H1 (cell line): ENCODE results near the gene DBX2. TPM values are rescaled to one million over a fixed set of nuclear protein-coding genes. Genes with fewer than 3 reads are reported as not detected.

Experiments
- ASH2L ChIP-seq: fragments of 200-600, 300-600 bp; sonication (generic); IDR thresholded peaks from one replicate; pipeline ENCODE4 v1.7.1; 2017; ENCODE audit warnings: low read length
- EZH2 ChIP-seq: fragments of 200-600 bp; sonication (generic); IDR thresholded peaks from 2 replicates; pipeline ENCODE4 v1.7.1; 2012; ENCODE audit warnings: low read depth, mild to moderate bottlenecking, moderate library complexity, low read length, inconsistent platforms; ENCODE audit not compliant: severe bottlenecking
- HDAC2 ChIP-seq, 2 experiments: fragments of 300-600 bp in 1 of 2; sonication (generic) in 1 of 2; IDR thresholded peaks; 2 replicates each; pipeline ENCODE4 v1.6.1; 2011 to 2012; ENCODE audit warnings: low read depth in 2 of 2, low read length in 2 of 2, mild to moderate bottlenecking in 2 of 2, moderate library complexity in 2 of 2, borderline replicate concordance in 1 of 2, inconsistent platforms in 1 of 2
- RBBP5 ChIP-seq: IDR thresholded peaks from 2 replicates; pipeline ENCODE4 v1.7.1; 2012; ENCODE audit warnings: low read depth, mild to moderate bottlenecking, inconsistent platforms, low read length, moderate library complexity, borderline replicate concordance
- SIN3A ChIP-seq, 2 experiments: IDR thresholded peaks in 1 of 2; conservative IDR thresholded peaks in 1 of 2; 2 replicates each; pipeline ENCODE4 v1.6.1; 2011 to 2012; ENCODE audit warnings: low read length in 2 of 2, improper control_type of control experiment in 1 of 2, low read depth in 1 of 2, mild to moderate bottlenecking in 1 of 2
- TAF1 ChIP-seq: IDR thresholded peaks from 2 replicates; pipeline ENCODE4 v1.6.1; 2011; ENCODE audit warnings: mild to moderate bottlenecking, low read depth, low read length
- polyA plus RNA-seq, 7 experiments: library from polyadenylated mRNA; depleted of rRNA in 3 of 7; stranded (reverse) in 5 of 7; unstranded in 2 of 7; fragments of >200 nt in 5 of 7; fragments of 200-250 nt in 2 of 7; gene quantifications; 1 replicate in 5 of 7; 2 replicates in 1 of 7; 4 replicates in 1 of 7; pipeline versions ENCODE4 v1.2.1 to v1.2.3, GENCODE V29; 2011 to 2013; ENCODE audit warnings: missing spikeins in 2 of 7, mixed read lengths in 2 of 7
- total RNA-seq: library from RNA; stranded (reverse); fragmentation: NEBNext Ultra II Directional; extraction: Animal tissue kit (Norgen Biotek cat#: 25700); gene quantifications from 2 replicates; pipeline ENCODE4 v1.2.1, GENCODE V29; 2021

Gene DBX2
- total and polyA plus RNA-seq, 2 of the 8 experiments (the other 6 are each of a cell fraction or from before 2014, with no cell fraction given) = 0.06 TPM; not detected in 1

DNA sequence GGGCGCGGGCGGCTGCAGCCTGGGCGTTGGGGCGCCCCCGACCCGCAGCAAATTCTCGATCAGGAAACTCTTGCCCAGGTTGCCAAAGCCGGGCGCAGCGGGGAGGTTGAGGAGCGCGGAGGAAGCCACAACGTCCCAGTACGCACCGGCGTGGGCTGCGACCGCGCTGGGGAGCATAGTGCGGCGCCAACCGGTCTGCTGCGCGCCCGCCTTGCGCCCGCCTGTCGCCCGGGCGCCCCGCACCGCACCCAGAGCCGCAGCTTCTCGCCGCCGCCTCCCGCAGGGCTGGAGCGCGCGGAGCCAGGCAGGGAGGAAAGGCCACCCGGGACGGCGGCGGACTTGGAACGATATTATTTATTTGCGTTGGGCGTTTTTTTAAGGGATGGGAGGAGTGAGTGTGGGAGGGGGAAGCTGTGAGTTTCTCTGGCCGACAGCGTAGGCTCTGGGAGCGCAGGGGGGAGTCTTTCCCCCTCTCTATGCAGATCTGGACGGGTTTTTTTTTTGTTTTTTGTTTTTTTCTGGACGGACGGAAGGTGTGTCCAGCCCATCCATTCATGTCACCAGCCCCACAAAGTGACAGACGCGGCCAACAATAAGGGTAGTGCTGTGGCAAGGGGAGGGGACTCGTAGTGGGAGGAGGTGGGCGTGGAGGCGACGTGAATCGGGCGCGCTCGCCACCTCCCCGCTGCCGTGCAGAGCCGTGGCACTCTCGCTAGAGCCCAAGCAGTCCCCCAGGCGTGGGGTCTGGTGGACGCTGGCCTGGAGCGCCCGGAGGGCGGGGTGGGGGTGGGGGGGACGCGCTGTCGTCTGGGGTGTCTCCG lies at the start of gene DBX2 (continued):
- peak; percentile 62; the same call in 1 of the 2 replicates for TF ChIP-seq RBBP5
- TF ChIP-seq ASH2L = peak; percentile 74
- 0 out of 4 replicates have a peak, but pooled peaks of 1 of the 2 experiments have one; percentile 14 for TF ChIP-seq SIN3A (conservative IDR thresholded peaks at IDR 0.05 in 1 of 2, IDR thresholded peaks at IDR 0.05 in 1 of 2; ENCODE audit: low read depth in 1 of 2, low read length in 2 of 2)
- no peak for TF ChIP-seq TAF1
- TF ChIP-seq EZH2 = peak; percentile 69
- 0 out of 4 replicates have a peak, but pooled peaks of 1 of the 2 experiments have one; percentile 25 for TF ChIP-seq HDAC2 (IDR thresholded peaks at IDR 0.05; ENCODE audit: borderline replicate concordance in 1 of 2, low read depth in 2 of 2, low read length in 2 of 2)
